GM23338 (cell line): Measurements from ENCODE around the gene TLE3. TPM values are rescaled to one million over a fixed set of nuclear protein-coding genes. Genes with fewer than 3 reads are reported as not detected.

Source experiments
- ATAC-seq: fragments of 200-7000 bp; cut with Tn5 transposase; 3 replicates; pipeline ENCODE4 v1.9.1; 2020
- DNase-seq: peaks from one replicate; pipeline ENCODE4 v3.0.0-alpha.2; 2015; ENCODE audit warnings: low spot score
- H2AFZ ChIP-seq: fragments of 200-600 bp; sonication (generic); 2 replicates; pipeline ENCODE4 v1.8.0; 2016; ENCODE audit warnings: antibody characterized with exemption, mild to moderate bottlenecking, moderate library complexity
- H3F3A ChIP-seq: fragments of 200-600 bp; sonication (generic); replicated peaks from 2 replicates; pipeline ENCODE4 v1.8.0; 2017; ENCODE audit warnings: antibody characterized with exemption, mixed run types, low read depth
- H3K27ac ChIP-seq: fragments of 200-600 bp; sonication (generic); 2 replicates; pipeline ENCODE4 v1.6.1; 2016; ENCODE audit warnings: low read depth
- H3K27me3 ChIP-seq: fragments of 200-600 bp; sonication (generic); 2 replicates; pipeline ENCODE4 v1.8.0; 2016; ENCODE audit warnings: mild to moderate bottlenecking, mixed run types, moderate library complexity; ENCODE audit not compliant: insufficient read depth
- H3K36me3 ChIP-seq: fragments of 200-600 bp; sonication (generic); 2 replicates; pipeline ENCODE4 v1.8.0; 2016; ENCODE audit warnings: mild to moderate bottlenecking; ENCODE audit not compliant: insufficient read depth
- H3K4me1 ChIP-seq: fragments of 200-600 bp; sonication (generic); 2 replicates; pipeline ENCODE4 v1.8.0; 2016; ENCODE audit warnings: mild to moderate bottlenecking, moderate library complexity; ENCODE audit not compliant: insufficient read depth
- H3K4me2 ChIP-seq: fragments of 200-600 bp; sonication (generic); 2 replicates; pipeline ENCODE4 v1.7.1; 2017; ENCODE audit warnings: mixed run types
- H3K4me3 ChIP-seq: fragments of 200-600 bp; sonication (generic); 2 replicates; pipeline ENCODE4 v1.6.1; 2016; ENCODE audit warnings: mixed run types
- H3K79me2 ChIP-seq: fragments of 200-600 bp; sonication (generic); replicated peaks from 2 replicates; pipeline ENCODE4 v1.8.0; 2017; ENCODE audit warnings: mild to moderate bottlenecking; ENCODE audit not compliant: insufficient read depth
- H3K9me2 ChIP-seq: fragments of 200-600 bp; sonication (generic); 2 replicates; pipeline ENCODE4 v1.8.0; 2017; ENCODE audit not compliant: insufficient read depth
- H4K20me1 ChIP-seq: fragments of 200-600 bp; sonication (generic); replicated peaks from 2 replicates; pipeline ENCODE4 v1.8.0; 2017; ENCODE audit warnings: mild to moderate bottlenecking; ENCODE audit not compliant: insufficient read depth
- H3K27ac Mint-ChIP-seq: 2 replicates; pipeline ENCODE4 v1.8.0; 2020; ENCODE audit warnings: inconsistent platforms, mild to moderate bottlenecking, moderate library complexity, mixed read lengths
- H3K27me3 Mint-ChIP-seq: 3 replicates; pipeline ENCODE4 v1.8.0; 2022; ENCODE audit warnings: low read depth, mild to moderate bottlenecking, moderate library complexity, mixed read lengths, inconsistent platforms; ENCODE audit not compliant: insufficient read depth, poor library complexity
- H3K36me3 Mint-ChIP-seq: 3 replicates; pipeline ENCODE4 v1.8.0; 2021; ENCODE audit warnings: low read depth, mild to moderate bottlenecking, inconsistent platforms, moderate library complexity, mixed read lengths
- H3K4me1 Mint-ChIP-seq: 3 replicates; pipeline ENCODE4 v1.8.0; 2020; ENCODE audit warnings: mild to moderate bottlenecking, inconsistent platforms, mixed read lengths
- H3K4me3 Mint-ChIP-seq: 3 replicates; pipeline ENCODE4 v1.8.0; 2021; ENCODE audit warnings: moderate library complexity, mild to moderate bottlenecking, inconsistent platforms, mixed read lengths
- H3K9me3 Mint-ChIP-seq: 3 replicates; pipeline ENCODE4 v1.8.0; 2020; ENCODE audit warnings: moderate library complexity, mild to moderate bottlenecking, inconsistent platforms, mixed read lengths
- ETS1 ChIP-seq: IDR thresholded peaks from 2 replicates; pipeline ENCODE4 v1.6.1; 2016; ENCODE audit warnings: antibody characterized with exemption
- NANOG ChIP-seq: IDR thresholded peaks from 2 replicates; pipeline ENCODE4 v1.6.1; 2016; ENCODE audit warnings: antibody characterized with exemption, borderline replicate concordance
- POLR2AphosphoS5 ChIP-seq: IDR thresholded peaks from 2 replicates; pipeline ENCODE4 v1.6.1; 2016; ENCODE audit warnings: antibody characterized with exemption, low read depth
- ZNF114 ChIP-seq: fragments of 250-450 bp; sonication (Bioruptor Pico); IDR thresholded peaks from 2 replicates; pipeline ENCODE4 v1.5.0; 2020; ENCODE audit warnings: mild to moderate bottlenecking, moderate library complexity
- ZNF462 ChIP-seq: fragments of 250-450 bp; sonication (Bioruptor Pico); IDR thresholded peaks from 2 replicates; pipeline ENCODE4 v1.5.0; 2020; ENCODE audit warnings: mild to moderate bottlenecking, moderate library complexity
- polyA plus RNA-seq: library from polyadenylated mRNA; unstranded; fragments of >200 nt; fragmentation: Nextera tagmentation; extraction: Ambion mirVana; gene quantifications from 2 replicates; pipeline ENCODE4 v1.2.1, GENCODE V29; 2016
- total RNA-seq: library from RNA; depleted of rRNA; stranded (reverse); fragments of >200 nt; shearing (Covaris generic); gene quantifications from 2 replicates; pipeline ENCODE4 v1.2.3, GENCODE V29; 2014

The TLE3 gene
- total and polyA plus RNA-seq, 2 experiments from 2014 or later: 10.4 to 79.5 TPM

GRCh38 chr15:70034141-70034540 lies 63.6 kb downstream of the TLE3 start (continued):
- TF ChIP-seq ETS1: no peak
- no peak for TF ChIP-seq ZNF114 (CRISPR knock-in tag)
- TF ChIP-seq ZNF462: no peak

GRCh38 chr15:70033529-70034140 lies 64.1 kb downstream of the TLE3 start:
- H3K4me2 ChIP-seq: no peak overlapping the region
- peaks cover 3% of the 10 kb centered on the region for H3K27me3 Mint-ChIP-seq
- H3K27me3 ChIP-seq: no peaks in the 10 kb centered on the region
- no peaks in the 10 kb centered on the region; the same call in 2 of the 3 replicates for H3K4me1 Mint-ChIP-seq
- 0 out of 2 replicates have a peak overlapping the region, but pooled peaks have one; percentile 5 for H2AFZ ChIP-seq
- DNase-seq: no peak
- no peaks in the 10 kb centered on the region for H4K20me1 ChIP-seq
- no peaks in the 10 kb centered on the region for H3K9me2 ChIP-seq
- H3F3A ChIP-seq: no peaks in the 10 kb centered on the region
- no peak overlapping the region for H3K27ac Mint-ChIP-seq
- H3K9me3 Mint-ChIP-seq: no peaks in the 10 kb centered on the region
- no peaks in the 10 kb centered on the region for H3K36me3 Mint-ChIP-seq
- H3K79me2 ChIP-seq: no peaks in the 10 kb centered on the region
- peak; percentile 32 for ATAC-seq
- no peak overlapping the region for H3K4me3 ChIP-seq
- no peak overlapping the region for H3K4me3 Mint-ChIP-seq
- H3K4me1 ChIP-seq: no peaks in the 10 kb centered on the region
- no peaks in the 10 kb centered on the region for H3K36me3 ChIP-seq
- no peak overlapping the region for H3K27ac ChIP-seq
- no peak for TF ChIP-seq ZNF462
- no peak for TF ChIP-seq NANOG
- no peak for TF ChIP-seq POLR2AphosphoS5
